ENCODE measurements around the gene BCL6. TPM values are rescaled to one million over a fixed set of nuclear protein-coding genes. Genes with fewer than 3 reads are reported as not detected.

Gene BCL6
- total and polyA plus RNA-seq, 2 donors (not counting 3 experiments of a cell fraction or from before 2014, with no cell fraction given), result 6.9 to 12.1 TPM

DNA sequence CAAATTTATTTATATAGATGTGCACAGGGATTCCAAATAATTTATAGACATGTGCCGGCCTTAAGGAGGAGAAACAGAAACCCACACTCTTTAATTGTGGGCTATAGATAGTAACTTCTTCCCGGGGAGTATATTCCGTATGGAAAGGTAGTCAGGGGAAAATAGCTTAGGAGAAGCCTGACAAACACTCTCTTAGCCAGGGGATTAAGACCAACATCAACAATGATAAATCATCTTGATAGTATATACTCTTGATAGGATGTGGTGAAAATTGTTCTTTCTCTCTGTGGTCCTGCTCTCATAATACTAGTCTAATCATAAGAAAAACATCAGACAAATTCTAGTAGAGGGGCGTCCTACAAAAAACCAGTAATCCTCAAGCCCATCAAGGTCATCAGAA is 8.2 kb upstream of the BCL6 start:
- dilution Hi-C loops (cut with MboI; ENCODE audit: extremely low pct_ligation_motif_present, low sequenced_read_pairs), result no loop called here
- no peaks in the 10 kb centered on the region for H3K36me3 ChIP-seq (ENCODE audit: control insufficient read depth in 2 of 2, extremely low read depth in 1 of 2, insufficient read depth in 2 of 2, low read length in 2 of 2)
- no peaks in the 10 kb centered on the region for H4K20me1 ChIP-seq (replicated peaks; ENCODE audit: control insufficient read depth, extremely low read depth, insufficient read depth, low read length)
- TF ChIP-seq FOS (IDR thresholded peaks at IDR 0.05; ENCODE audit: borderline replicate concordance, insufficient read depth, low read length), result no peak
- TF ChIP-seq EZH2 (IDR thresholded peaks at IDR 0.05; ENCODE audit: borderline replicate concordance, low read depth, low read length, severe bottlenecking), result no peak
- no peak for TF ChIP-seq MYC (IDR thresholded peaks at IDR 0.05; ENCODE audit: low read depth, low read length)
- TF ChIP-seq, protein P1, sequence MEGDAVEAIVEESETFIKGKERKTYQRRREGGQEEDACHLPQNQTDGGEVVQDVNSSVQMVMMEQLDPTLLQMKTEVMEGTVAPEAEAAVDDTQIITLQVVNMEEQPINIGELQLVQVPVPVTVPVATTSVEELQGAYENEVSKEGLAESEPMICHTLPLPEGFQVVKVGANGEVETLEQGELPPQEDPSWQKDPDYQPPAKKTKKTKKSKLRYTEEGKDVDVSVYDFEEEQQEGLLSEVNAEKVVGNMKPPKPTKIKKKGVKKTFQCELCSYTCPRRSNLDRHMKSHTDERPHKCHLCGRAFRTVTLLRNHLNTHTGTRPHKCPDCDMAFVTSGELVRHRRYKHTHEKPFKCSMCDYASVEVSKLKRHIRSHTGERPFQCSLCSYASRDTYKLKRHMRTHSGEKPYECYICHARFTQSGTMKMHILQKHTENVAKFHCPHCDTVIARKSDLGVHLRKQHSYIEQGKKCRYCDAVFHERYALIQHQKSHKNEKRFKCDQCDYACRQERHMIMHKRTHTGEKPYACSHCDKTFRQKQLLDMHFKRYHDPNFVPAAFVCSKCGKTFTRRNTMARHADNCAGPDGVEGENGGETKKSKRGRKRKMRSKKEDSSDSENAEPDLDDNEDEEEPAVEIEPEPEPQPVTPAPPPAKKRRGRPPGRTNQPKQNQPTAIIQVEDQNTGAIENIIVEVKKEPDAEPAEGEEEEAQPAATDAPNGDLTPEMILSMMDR (IDR thresholded peaks at IDR 0.05; ENCODE audit: extremely low read depth in 1 of 2, insufficient read depth in 1 of 2, low read depth in 1 of 2, low read length in 2 of 2), result no peak
- TF ChIP-seq JUN (IDR thresholded peaks at IDR 0.05; ENCODE audit: borderline replicate concordance, insufficient read depth, insufficient read length, low read depth), result no peak
- TF ChIP-seq MAX (IDR thresholded peaks at IDR 0.05; ENCODE audit: insufficient read depth, insufficient read length), result no peak
- TF ChIP-seq POLR2A (IDR thresholded peaks at IDR 0.05; ENCODE audit: low read depth, low read length), result no peak
- TF ChIP-seq POLR2AphosphoS5 (IDR thresholded peaks at IDR 0.05; ENCODE audit: insufficient read depth, low read depth, low read length), result no peak
- no peak for TF ChIP-seq GATA2 (IDR thresholded peaks at IDR 0.05; ENCODE audit: insufficient read depth, insufficient read length, low read depth, low read length)
- no peak overlapping the region for H3K4me2 ChIP-seq (ENCODE audit: insufficient read depth, low read length)
- ChIA-PET CTCF (no interaction called here), POLR2A (no interaction called here)
- H3K9me1 ChIP-seq (replicated peaks; ENCODE audit: control insufficient read depth, extremely low read depth, insufficient read depth, low read length), result no peaks in the 10 kb centered on the region
- H2AFZ ChIP-seq (ENCODE audit: low read depth, low read length), result no peak overlapping the region
- intact Hi-C loops (cut with micrococcal nuclease), result no loop called here
- no peaks in the 10 kb centered on the region for H3K9me3 ChIP-seq (replicated peaks; ENCODE audit: control insufficient read depth, insufficient read depth, low read length)
- BruUV-seq (replicated peaks), result no TSS peak
- no peaks in the 10 kb centered on the region for H3K79me2 ChIP-seq (ENCODE audit: control insufficient read depth, insufficient read depth, low read length)
- no peaks in the 10 kb centered on the region for H3K4me1 ChIP-seq (ENCODE audit: control insufficient read depth, extremely low read depth, insufficient read depth, low read length)
- H3K4me3 ChIP-seq (replicated peaks in 1 of 3; ENCODE audit: insufficient read depth in 1 of 3, low read depth in 1 of 3, low read length in 3 of 3), result no peak overlapping the region
- FAIRE-seq (no peak), DNase-seq (ENCODE audit: low read depth, low spot score) (no peak)
- no peak overlapping the region for H3K27ac ChIP-seq (ENCODE audit: insufficient read depth, low read depth, low read length)
- no peak overlapping the region for H3K9ac ChIP-seq (replicated peaks; ENCODE audit: extremely low read depth, insufficient read depth, low read length)
- peaks cover 0 to 2% of the 10 kb centered on the region in 2 experiments for H3K27me3 ChIP-seq (ENCODE audit: control insufficient read depth in 2 of 2, insufficient read depth in 2 of 2, low read length in 2 of 2)

Data from endothelial cell of umbilical vein (primary cell).